Astrocyte of the cerebellum (primary cell): ENCODE measurements around the gene MPV17L2.

Source experiments
- DNase-seq: peaks from one replicate; pipeline ENCODE4 v3.0.0-alpha.2; 2011; ENCODE audit warnings: low read depth
- H3K4me3 ChIP-seq: 2 replicates; pipeline ENCODE4 v1.5.1; 2011; ENCODE audit warnings: mild to moderate bottlenecking, low read depth, low read length, moderate library complexity
- CTCF ChIP-seq: IDR thresholded peaks from 2 replicates; pipeline ENCODE4 v1.5.1; 2012; ENCODE audit warnings: low read length, low read depth, moderate library complexity, mild to moderate bottlenecking; ENCODE audit errors: missing control alignments
- in situ Hi-C: cut with HindIII; loops from 2 replicates; pipeline ENCODE4 v1.10.0; 2017; ENCODE audit warnings: low sequenced_read_pairs

The MPV17L2 gene

GRCh38 chr19:18167011-18167410 lies 26.0 kb upstream of the MPV17L2 start:
- TF ChIP-seq CTCF: no peak

GRCh38 chr19:18167975-18168645 lies 24.9 kb upstream of the MPV17L2 start:
- peak; percentile 75 for TF ChIP-seq CTCF
- H3K4me3 ChIP-seq: no peak overlapping the region
- no peak for DNase-seq
- in situ Hi-C loops: loop anchor here (10.0 kb wide), 1 partner anchor 213 kb away; no protein-coding TSS in a partner anchor

More at GRCh38 chr19:18167011-18167410, 26.0 kb upstream of the MPV17L2 start:
- no peak overlapping the region for H3K4me3 ChIP-seq
- in situ Hi-C loops: loop anchor here (10.0 kb wide), 1 partner anchor 212 kb away; no protein-coding TSS in a partner anchor
- DNase-seq: no peak

GRCh38 chr19:18168673-18169381 lies 24.2 kb upstream of the MPV17L2 start:
- TF ChIP-seq CTCF: no peak
- no peak for DNase-seq
- no peak overlapping the region for H3K4me3 ChIP-seq
- in situ Hi-C loops: loop anchor here (10.0 kb wide), 1 partner anchor 214 kb away; no protein-coding TSS in a partner anchor

- no peak overlapping the region for H3K4me3 ChIP-seq
- in situ Hi-C loops: no loop called here
- DNase-seq: no peak
- TF ChIP-seq CTCF: no peak
These were observed 22.2 kb upstream of the MPV17L2 start for GRCh38 chr19:18170714-18171255.

- no peak for DNase-seq
- no peak overlapping the region for H3K4me3 ChIP-seq
- in situ Hi-C loops: no loop called here
- TF ChIP-seq CTCF: no peak
These were observed 21.3 kb upstream of the MPV17L2 start for GRCh38 chr19:18171605-18172327.

- no peak for TF ChIP-seq CTCF
- no peak for DNase-seq
These were observed 20.5 kb upstream of the MPV17L2 start for GRCh38 chr19:18172331-18173053.

More at GRCh38 chr19:18172331-18173053, 20.5 kb upstream of the MPV17L2 start:
- in situ Hi-C loops: no loop called here
- H3K4me3 ChIP-seq: no peak overlapping the region
